Left kidney (tissue), 2 donors: ENCODE results near the gene SLC30A10. TPM values are rescaled to one million over a fixed set of nuclear protein-coding genes. Genes with fewer than 3 reads are reported as not detected.
"Not testable (repeated sequence)": the region's sequence is repeated elsewhere in the genome, so short reads cannot be mapped to it uniquely, and the experiment has no call there.

Experiments
- DNase-seq: peaks from one replicate; pipeline ENCODE4 v3.0.0-alpha.2; 2013
- polyA plus RNA-seq: library from polyadenylated mRNA; unstranded; fragments of 120-200 nt; gene quantifications from one replicate; pipeline ENCODE4 v1.2.1, GENCODE V29; 2013; ENCODE audit not compliant: insufficient read length

Gene SLC30A10
- polyA plus RNA-seq, 1 donor = 0.23 TPM

- DNase-seq = not testable (repeated sequence)
Measured at GRCh38 chr1:219891846-219892245, 36.5 kb downstream of the SLC30A10 start.

- not testable (repeated sequence) for DNase-seq
Measured at GRCh38 chr1:219888667-219889066, 39.7 kb downstream of the SLC30A10 start.

GRCh38 chr1:219885680-219886079, 42.7 kb downstream of the SLC30A10 start:
- DNase-seq = no peak

- DNase-seq = no peak
Measured at GRCh38 chr1:219883400-219884332, 44.7 kb downstream of the SLC30A10 start.

- DNase-seq = no peak
Measured at GRCh38 chr1:219882755-219883154, 45.6 kb downstream of the SLC30A10 start.

GRCh38 chr1:219882096-219882495, 46.3 kb downstream of the SLC30A10 start:
- no peak for DNase-seq

- no peak for DNase-seq
Measured at GRCh38 chr1:219880765-219881457, 47.4 kb downstream of the SLC30A10 start.

GRCh38 chr1:219876798-219877209, 51.6 kb downstream of the SLC30A10 start:
- DNase-seq = no peak

GRCh38 chr1:219875860-219876259, 52.5 kb downstream of the SLC30A10 start:
- no peak for DNase-seq

GRCh38 chr1:219872538-219872937, 55.8 kb downstream of the SLC30A10 start:
- DNase-seq = not testable (repeated sequence)

- no peak for DNase-seq
Measured at GRCh38 chr1:219871427-219872057, 56.8 kb downstream of the SLC30A10 start.

GRCh38 chr1:219868615-219869014, 59.7 kb downstream of the SLC30A10 start:
- DNase-seq = not testable (repeated sequence)

Other genes starting within 250 kb of the SLC30A10 start
- gene EPRS1, start 117.9 kb upstream of the SLC30A10 start, polyA plus RNA-seq = 106 TPM
- 54.5 TPM for gene BPNT1, start 161.2 kb upstream of the SLC30A10 start, polyA plus RNA-seq
- 97.4 TPM for gene IARS2, start 165.6 kb upstream of the SLC30A10 start, polyA plus RNA-seq